Measurements from ENCODE around the gene PPP1R16B. TPM values are rescaled to one million over a fixed set of nuclear protein-coding genes. Genes with fewer than 3 reads are reported as not detected.
A peak's percentile ranks its signal among the peaks of the same experiment; 100 is the strongest.

The PPP1R16B gene
- total and polyA plus RNA-seq, 2 experiments from 2014 or later, result 0.15 TPM; not detected in 1

DNA sequence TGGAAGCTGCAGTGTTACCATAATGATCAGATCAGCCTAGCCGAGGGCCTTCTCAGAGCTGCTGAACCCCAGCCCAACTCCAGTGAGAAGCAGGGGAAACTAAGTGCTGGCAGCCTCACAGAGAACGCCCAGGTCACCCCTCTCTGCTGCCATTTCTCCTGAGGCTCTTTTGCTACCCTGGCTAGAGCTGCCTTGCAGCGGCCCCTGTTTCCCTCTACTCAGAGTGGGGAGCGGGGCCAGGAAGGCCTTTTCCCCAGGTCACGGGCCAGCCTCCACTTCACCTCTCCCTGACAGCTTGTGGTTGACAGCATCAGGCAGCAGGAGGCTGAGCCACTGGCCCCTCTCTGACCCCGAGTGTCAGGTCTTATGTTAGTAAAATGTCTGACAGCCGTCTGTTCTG lies 34.5 kb upstream of the PPP1R16B start:
- Histone ChIP-seq H3K9me3 (ENCODE audit: low read depth) (no peaks in the 10 kb centered on the region), H3K4me3 (no peak overlapping the region), H3K27me3 (no peaks in the 10 kb centered on the region), H3K4me1 (ENCODE audit: low read depth) (peaks cover 27% of the 10 kb centered on the region), H3K27ac (peak overlapping the region; percentile 73), H3K36me3 (peaks cover 4% of the 10 kb centered on the region)
- TF ChIP-seq, protein P1, sequence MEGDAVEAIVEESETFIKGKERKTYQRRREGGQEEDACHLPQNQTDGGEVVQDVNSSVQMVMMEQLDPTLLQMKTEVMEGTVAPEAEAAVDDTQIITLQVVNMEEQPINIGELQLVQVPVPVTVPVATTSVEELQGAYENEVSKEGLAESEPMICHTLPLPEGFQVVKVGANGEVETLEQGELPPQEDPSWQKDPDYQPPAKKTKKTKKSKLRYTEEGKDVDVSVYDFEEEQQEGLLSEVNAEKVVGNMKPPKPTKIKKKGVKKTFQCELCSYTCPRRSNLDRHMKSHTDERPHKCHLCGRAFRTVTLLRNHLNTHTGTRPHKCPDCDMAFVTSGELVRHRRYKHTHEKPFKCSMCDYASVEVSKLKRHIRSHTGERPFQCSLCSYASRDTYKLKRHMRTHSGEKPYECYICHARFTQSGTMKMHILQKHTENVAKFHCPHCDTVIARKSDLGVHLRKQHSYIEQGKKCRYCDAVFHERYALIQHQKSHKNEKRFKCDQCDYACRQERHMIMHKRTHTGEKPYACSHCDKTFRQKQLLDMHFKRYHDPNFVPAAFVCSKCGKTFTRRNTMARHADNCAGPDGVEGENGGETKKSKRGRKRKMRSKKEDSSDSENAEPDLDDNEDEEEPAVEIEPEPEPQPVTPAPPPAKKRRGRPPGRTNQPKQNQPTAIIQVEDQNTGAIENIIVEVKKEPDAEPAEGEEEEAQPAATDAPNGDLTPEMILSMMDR (IDR thresholded peaks at IDR 0.05; ENCODE audit: low read depth, low read length), result no peak
- no peak for DNase-seq (ENCODE audit: low read depth in 1 of 2, low spot score in 1 of 2)

DNA sequence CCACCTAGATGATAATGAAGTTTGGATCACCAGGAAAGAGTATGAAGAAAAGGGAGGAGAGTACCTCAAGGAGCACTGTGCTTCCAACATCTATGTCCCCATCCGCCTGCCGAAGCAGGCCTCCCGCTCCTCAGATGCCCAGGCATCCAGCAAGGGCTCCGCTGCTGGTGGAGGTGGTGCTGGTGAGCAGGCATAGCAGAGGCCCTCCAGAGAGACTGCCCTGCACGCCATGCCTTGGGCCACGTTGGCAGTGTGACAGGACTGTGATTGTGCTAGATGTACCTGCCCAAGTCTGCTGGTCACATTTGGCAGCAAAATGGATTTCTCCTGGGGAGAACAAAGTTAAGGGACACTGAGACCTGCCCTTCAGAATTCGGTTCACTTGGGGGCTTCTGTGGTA lies 33.9 kb upstream of the PPP1R16B start:
- TF ChIP-seq, protein P1 (IDR thresholded peaks at IDR 0.05; ENCODE audit: low read depth, low read length), result no peak
- Histone ChIP-seq H3K4me1 (ENCODE audit: low read depth) (peaks cover 20% of the 10 kb centered on the region), H3K27ac (peak overlapping the region; percentile 73), H3K4me3 (no peak overlapping the region), H3K36me3 (peaks cover 4% of the 10 kb centered on the region), H3K9me3 (ENCODE audit: low read depth) (no peaks in the 10 kb centered on the region), H3K27me3 (no peaks in the 10 kb centered on the region)
- no peak for DNase-seq (ENCODE audit: low read depth in 1 of 2, low spot score in 1 of 2)

DNA sequence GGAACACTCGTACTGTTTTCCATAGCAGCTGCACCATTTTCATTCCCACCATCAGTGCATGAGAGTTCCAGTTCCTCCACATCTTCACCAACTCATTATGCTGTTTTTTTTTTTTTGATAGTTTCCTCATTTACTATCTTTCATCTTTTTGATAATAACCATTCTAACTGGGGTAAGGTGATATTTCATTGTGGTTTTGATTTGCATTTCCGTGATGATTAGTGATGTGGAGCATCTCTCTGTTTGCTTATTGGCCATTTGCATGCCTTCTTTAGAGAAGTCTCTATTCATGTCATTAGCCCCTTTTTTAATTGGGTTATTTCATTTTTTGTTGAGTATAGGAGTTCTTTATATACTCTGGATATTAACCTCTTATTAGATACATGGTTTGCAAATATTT lies 31.3 kb upstream of the PPP1R16B start:
- DNase-seq (ENCODE audit: low read depth in 1 of 2, low spot score in 1 of 2), result no peak
- Histone ChIP-seq H3K9me3 (ENCODE audit: low read depth) (no peaks in the 10 kb centered on the region), H3K36me3 (peaks cover 4% of the 10 kb centered on the region), H3K4me3 (no peak overlapping the region), H3K4me1 (ENCODE audit: low read depth) (peaks cover 16% of the 10 kb centered on the region), H3K27ac (no peak overlapping the region), H3K27me3 (no peaks in the 10 kb centered on the region)
- TF ChIP-seq, protein P1 (IDR thresholded peaks at IDR 0.05; ENCODE audit: low read depth, low read length), result no peak

DNA sequence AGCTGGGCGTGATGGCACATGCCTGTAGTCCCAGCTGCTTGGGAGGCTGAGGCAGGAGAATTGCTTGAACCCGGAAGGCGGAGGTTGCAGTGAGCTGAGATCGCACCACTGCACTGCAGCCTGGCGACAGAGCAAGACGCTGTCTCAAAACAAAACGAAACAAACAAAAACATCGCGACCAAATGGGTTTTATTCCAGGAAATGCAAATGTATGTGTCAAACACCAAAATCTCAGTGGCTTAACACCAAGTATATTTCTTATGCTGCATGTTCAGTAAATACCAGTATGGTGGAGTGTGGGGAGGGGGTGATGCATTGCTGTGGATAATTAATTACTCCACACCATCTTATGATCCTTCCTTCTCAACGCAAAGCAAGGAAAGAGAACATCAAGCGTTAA lies 29.1 kb upstream of the PPP1R16B start:
- no peak overlapping the region for H3K4me3 ChIP-seq
- TF ChIP-seq, protein P1 (IDR thresholded peaks at IDR 0.05; ENCODE audit: low read depth, low read length), result no peak

DNA sequence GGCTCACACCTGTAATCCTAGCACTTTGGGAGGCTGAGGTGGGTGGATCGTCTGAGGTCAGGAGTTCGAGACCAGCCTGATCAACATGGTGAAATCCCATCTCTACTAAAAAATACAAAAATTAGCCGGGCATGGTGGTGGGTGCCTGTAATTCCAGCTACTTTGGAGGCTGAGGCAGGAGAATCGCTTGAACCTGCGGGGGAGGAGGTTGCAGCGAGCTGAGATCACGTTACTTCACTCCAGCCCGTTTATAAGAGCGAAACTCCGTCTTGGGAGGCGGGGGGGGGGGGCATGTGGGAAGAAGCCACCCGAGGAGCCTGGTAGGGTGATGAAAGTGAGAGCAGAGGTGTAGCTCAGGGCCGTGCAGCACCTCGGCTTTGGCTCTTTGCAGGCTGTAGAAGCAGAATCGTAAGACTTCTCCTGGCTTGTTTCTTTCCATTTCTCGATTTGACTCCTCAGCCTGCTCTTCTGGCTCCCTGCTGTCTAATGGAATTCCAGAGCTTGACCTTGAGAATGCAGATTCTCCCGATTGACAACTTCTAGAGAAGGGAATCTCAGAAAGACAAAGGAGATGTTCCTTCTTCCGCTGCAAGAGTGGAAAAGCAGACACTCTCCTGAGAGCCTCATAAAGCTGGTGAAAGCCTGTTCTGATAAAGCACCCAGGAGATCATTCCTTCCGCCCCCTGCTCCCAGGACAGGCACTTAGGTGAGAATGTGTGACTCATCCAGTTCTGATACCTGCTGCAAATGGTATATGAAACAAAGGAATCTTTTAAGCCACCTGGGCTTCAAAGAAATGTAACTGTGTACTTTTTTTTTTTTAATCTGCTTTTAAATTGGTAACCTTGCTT lies 26.0 kb upstream of the PPP1R16B start:
- TF ChIP-seq, protein P1 (IDR thresholded peaks at IDR 0.05; ENCODE audit: low read depth, low read length), result no peak
- no peak overlapping the region for H3K4me3 ChIP-seq
- DNase-seq (ENCODE audit: low read depth in 1 of 2, low spot score in 1 of 2), result peak in 1 of 2 donors; percentile 40
- H3K9me3 ChIP-seq (ENCODE audit: low read depth), result no peaks in the 10 kb centered on the region
- H3K27me3 ChIP-seq, result no peaks in the 10 kb centered on the region
- H3K27ac ChIP-seq, result no peak overlapping the region
- peaks cover 10% of the 10 kb centered on the region for H3K4me1 ChIP-seq (ENCODE audit: low read depth)
- H3K36me3 ChIP-seq, result no peaks in the 10 kb centered on the region

More for the DNA sequence above, 29.1 kb upstream of the PPP1R16B start:
- Histone ChIP-seq H3K36me3 (no peaks in the 10 kb centered on the region), H3K27ac (no peak overlapping the region), H3K27me3 (no peaks in the 10 kb centered on the region), H3K4me1 (ENCODE audit: low read depth) (peaks cover 10% of the 10 kb centered on the region), H3K9me3 (ENCODE audit: low read depth) (no peaks in the 10 kb centered on the region)
- no peak for DNase-seq (ENCODE audit: low read depth in 1 of 2, low spot score in 1 of 2)

All from cardiac muscle cell (in vitro differentiated cells and primary cell).